Measurements from ENCODE around the gene IQCC.

Gene IQCC

DNA sequence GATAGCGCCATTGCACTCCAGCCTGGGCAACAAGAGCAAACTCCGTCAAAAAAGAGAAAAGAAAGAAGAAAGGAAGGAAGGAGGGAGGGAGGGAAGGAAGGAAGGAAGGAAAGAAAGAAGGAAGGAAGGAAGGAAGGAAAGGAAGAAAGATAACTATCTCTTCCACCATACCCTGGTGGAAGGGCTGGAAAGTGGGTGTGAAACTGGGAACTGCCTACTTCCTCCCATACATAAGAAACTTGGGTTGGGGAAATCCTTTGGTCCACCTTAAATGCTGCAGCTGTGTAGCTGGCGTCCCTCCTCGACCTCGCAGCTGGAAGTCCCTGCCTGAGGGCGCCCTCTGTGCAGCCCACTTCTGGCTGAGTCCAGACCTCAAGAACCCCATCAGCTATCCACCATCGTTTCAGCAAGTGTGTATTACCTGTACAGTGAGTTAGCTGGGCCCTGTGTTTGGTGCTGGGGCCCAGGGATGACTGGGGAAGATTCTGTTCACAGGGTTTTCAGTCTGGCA, 36.9 kb downstream of the IQCC start:
- DNase-seq (ENCODE audit: low spot score): peak; percentile 48

DNA sequence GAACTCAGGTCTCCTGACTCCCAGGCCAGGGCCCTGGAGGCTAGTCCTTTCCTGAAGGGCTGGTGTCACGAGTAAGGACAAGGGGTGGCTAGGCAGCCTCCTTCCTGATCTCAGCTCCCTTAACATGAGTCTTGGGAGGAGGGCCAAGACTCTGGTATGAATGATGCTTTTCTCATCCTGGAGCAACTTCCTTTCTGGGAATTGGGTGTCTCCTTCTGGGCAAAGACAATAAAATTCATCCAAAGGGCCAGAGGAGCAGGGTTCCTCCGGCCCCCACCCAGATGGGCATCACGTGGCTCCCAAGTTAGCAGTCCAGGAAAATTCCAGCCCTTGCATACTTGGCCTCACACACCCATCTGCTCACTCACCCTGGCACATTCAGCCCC, 41.4 kb downstream of the IQCC start, which contains the start of gene FAM167B:
Gene FAM167B, plus strand, starts transcription at position 335 of the 386 bp plus-strand sequence. CDS start 200 bp downstream, outside the sequence.
- no peak for DNase-seq (ENCODE audit: low spot score)
- in situ Hi-C loops (cut with MboI; ENCODE audit: low pct_unique_long_range_greater_than_20kb, low sequenced_read_pairs, unreplicated experiment): no loop called here

More for the DNA sequence above, 36.9 kb downstream of the IQCC start:
- in situ Hi-C loops (cut with MboI; ENCODE audit: low pct_unique_long_range_greater_than_20kb, low sequenced_read_pairs, unreplicated experiment): no loop called here
- TF ChIP-seq, protein P1, sequence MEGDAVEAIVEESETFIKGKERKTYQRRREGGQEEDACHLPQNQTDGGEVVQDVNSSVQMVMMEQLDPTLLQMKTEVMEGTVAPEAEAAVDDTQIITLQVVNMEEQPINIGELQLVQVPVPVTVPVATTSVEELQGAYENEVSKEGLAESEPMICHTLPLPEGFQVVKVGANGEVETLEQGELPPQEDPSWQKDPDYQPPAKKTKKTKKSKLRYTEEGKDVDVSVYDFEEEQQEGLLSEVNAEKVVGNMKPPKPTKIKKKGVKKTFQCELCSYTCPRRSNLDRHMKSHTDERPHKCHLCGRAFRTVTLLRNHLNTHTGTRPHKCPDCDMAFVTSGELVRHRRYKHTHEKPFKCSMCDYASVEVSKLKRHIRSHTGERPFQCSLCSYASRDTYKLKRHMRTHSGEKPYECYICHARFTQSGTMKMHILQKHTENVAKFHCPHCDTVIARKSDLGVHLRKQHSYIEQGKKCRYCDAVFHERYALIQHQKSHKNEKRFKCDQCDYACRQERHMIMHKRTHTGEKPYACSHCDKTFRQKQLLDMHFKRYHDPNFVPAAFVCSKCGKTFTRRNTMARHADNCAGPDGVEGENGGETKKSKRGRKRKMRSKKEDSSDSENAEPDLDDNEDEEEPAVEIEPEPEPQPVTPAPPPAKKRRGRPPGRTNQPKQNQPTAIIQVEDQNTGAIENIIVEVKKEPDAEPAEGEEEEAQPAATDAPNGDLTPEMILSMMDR (IDR thresholded peaks at IDR 0.05; ENCODE audit: extremely low read depth, insufficient read depth, missing control alignments): peak; percentile 7

DNA sequence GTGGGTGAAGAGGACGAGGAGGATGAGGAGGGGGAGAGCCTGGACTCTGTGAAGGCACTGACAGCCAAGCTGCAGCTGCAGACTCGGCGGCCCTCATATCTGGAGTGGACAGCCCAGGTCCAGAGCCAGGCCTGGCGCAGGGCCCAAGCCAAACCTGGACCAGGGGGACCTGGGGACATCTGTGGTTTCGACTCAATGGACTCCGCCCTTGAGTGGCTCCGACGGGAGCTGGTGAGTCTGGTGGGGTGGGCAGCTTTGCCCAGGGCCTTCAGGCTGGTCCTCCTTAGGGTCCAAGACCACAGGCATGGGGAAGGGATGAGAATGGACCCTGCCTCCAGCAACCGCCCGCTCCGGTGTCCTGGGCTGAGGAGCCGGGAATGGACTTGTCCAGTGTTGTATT, 42.0 kb downstream of the IQCC start:
- TF ChIP-seq, protein P1 (IDR thresholded peaks at IDR 0.05; ENCODE audit: extremely low read depth, insufficient read depth, missing control alignments): no peak
- DNase-seq (ENCODE audit: low spot score): no peak
- in situ Hi-C loops (cut with MboI; ENCODE audit: low pct_unique_long_range_greater_than_20kb, low sequenced_read_pairs, unreplicated experiment): no loop called here

More for the DNA sequence above, 41.4 kb downstream of the IQCC start, which contains the start of gene FAM167B:
- TF ChIP-seq, protein P1 (IDR thresholded peaks at IDR 0.05; ENCODE audit: extremely low read depth, insufficient read depth, missing control alignments): no peak

DNA sequence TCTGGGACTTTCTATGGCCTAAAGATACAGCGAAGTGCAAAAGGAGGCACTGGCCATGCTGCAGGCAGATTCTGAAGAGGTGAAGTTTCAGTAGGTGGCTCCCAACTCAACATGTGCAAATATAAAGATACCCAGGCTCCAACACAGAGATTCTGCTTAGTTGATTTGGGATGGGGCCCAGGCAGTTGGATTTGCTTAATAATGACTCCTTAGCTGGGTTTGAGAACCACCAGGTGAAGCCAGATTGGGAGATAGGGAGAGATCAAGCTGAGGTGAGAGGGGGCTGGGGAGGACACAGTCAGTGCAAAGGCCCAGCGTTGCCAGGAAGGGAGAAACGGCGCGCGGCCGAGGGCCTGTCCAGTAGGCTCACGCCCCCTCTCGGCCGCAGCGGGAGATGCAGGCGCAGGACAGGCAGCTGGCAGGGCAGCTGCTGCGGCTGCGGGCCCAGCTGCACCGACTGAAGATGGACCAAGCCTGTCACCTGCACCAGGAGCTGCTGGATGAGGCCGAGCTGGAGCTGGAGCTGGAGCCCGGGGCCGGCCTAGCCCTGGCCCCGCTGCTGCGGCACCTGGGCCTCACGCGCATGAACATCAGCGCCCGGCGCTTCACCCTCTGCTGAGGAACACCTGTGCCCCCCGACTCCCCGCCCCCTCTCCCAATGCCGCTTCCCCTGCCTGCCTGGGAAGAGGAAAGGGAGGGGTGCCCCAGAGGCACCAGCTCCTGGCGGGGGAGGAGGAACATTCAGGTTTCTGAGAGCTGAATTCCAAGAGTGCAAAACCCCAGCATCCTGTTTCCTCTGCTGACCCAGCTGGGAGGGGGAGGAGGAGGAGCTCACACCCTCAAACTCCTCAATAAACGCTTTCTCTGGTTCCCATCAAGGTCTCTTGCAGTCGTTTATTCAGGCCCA, 42.8 kb downstream of the IQCC start:
- TF ChIP-seq, protein P1 (IDR thresholded peaks at IDR 0.05; ENCODE audit: extremely low read depth, insufficient read depth, missing control alignments): peak; percentile 98
- in situ Hi-C loops (cut with MboI; ENCODE audit: low pct_unique_long_range_greater_than_20kb, low sequenced_read_pairs, unreplicated experiment): no loop called here
- peak; percentile 86 for DNase-seq (ENCODE audit: low spot score)

DNA sequence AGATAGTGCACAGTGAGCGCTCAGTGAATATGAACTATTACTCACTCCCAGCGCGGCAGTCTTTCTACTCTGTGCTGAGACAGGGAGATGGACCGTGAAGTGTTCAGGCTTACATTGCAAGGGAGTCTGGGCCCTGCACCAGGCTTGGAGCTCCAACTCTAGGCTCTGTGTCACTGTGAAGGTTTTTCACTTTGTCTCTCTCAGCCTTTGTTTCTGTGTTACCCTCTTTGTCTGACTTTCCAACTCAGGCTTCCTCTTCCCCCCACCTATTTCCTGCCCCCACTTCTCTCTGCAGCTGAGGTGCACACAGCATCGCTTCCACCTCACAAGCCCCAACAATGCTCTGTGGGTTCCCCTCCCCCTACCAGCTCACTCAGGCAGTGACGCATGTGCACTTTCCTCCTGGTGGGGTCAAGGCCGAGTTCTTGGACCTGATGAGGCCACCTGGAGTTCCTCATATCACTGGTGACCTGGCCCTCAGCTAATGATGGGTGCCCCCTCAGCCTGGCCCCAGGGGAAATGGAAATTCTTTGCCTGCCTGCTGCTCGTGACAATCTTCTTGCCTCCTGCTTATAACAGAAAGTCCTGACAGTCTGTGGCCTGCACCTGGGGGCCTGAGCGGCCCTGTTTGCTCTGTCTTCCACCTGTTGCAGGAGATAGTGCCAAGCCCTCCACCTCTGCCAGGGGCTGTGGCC, 44.5 kb downstream of the IQCC start:
- DNase-seq (ENCODE audit: low spot score): peak; percentile 88
- in situ Hi-C loops (cut with MboI; ENCODE audit: low pct_unique_long_range_greater_than_20kb, low sequenced_read_pairs, unreplicated experiment): no loop called here
- TF ChIP-seq, protein P1 (IDR thresholded peaks at IDR 0.05; ENCODE audit: extremely low read depth, insufficient read depth, missing control alignments): no peak

DNA sequence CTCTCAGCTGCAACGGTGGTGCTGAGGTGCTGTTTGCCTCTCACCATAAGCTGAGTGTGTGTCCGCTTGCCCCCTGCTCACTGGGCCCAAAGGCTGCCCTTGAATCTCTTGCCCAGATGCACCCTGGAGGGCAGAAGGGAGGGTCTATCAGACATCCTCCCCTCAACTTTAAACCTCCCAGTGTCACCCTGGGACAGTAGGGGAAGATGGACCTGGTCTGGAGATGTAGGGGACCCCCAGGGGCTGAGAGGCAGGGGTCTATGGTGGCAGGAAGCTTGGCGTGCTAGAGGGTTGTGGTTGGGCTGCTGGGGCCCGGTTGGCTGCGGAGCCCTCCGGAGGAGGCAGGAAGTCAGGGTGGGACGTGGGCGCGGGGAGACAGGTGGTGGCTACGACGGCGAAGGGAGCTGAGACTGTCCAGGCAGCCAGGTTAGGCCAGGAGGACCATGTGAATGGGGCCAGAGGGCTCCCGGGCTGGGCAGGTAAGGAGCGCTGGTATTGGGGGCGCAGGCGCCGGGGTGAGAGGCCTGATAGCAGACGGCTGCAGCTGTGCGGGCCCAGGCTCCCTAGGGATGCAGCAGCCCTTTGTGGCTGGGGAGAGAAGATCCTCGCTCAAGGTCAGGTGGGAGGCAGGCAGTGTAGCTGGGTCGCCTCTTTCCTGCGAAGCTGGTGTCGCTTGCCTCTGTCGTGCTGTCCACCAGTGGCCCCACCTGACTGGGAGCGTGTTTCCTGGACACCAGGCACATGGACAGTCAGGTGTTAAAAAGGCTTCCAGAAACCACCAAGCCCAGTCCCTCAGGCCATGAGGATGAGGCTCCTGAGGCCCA, 45.6 kb downstream of the IQCC start, which contains the start of gene LCK:
Gene LCK, plus strand, starts transcription at position 373 of the 824 bp plus-strand sequence. CDS start 23,065 bp downstream, outside the sequence.
- TF ChIP-seq, protein P1 (IDR thresholded peaks at IDR 0.05; ENCODE audit: extremely low read depth, insufficient read depth, missing control alignments): no peak
- DNase-seq (ENCODE audit: low spot score): peak; percentile 54
- in situ Hi-C loops (cut with MboI; ENCODE audit: low pct_unique_long_range_greater_than_20kb, low sequenced_read_pairs, unreplicated experiment): no loop called here

Measured in GM13977 (cell line).